Astrocyte (in vitro differentiated cells and primary cell): ENCODE results near the gene CD3G. TPM values are rescaled to one million over a fixed set of nuclear protein-coding genes. Genes with fewer than 3 reads are reported as not detected.

Source experiments
- DNase-seq: peaks from one replicate; pipeline ENCODE4 v3.0.0-alpha.2; 2010; ENCODE audit warnings: low read depth
- FAIRE-seq: peaks from 2 replicates; lab custom pipeline; 2011; peaks lifted over from hg19 to GRCh38; lab: Jason Lieb, UNC
- H2AFZ ChIP-seq: 2 replicates; pipeline ENCODE4 v1.6.0; 2012; ENCODE audit warnings: low read depth, low read length, inconsistent platforms
- H3K27ac ChIP-seq: 2 replicates; pipeline ENCODE4 v1.5.1; 2011; ENCODE audit warnings: low read depth, low read length, inconsistent platforms
- H3K27me3 ChIP-seq: 2 replicates; pipeline ENCODE4 v1.6.0; 2011; ENCODE audit warnings: low read length, inconsistent platforms; ENCODE audit not compliant: insufficient read depth
- H3K36me3 ChIP-seq: 2 replicates; pipeline ENCODE4 v1.5.1; 2011; ENCODE audit warnings: low read length, inconsistent platforms; ENCODE audit not compliant: insufficient read depth
- H3K4me1 ChIP-seq: 2 replicates; pipeline ENCODE4 v1.5.1; 2011; ENCODE audit warnings: low read length, inconsistent platforms; ENCODE audit not compliant: insufficient read depth
- H3K4me2 ChIP-seq: 2 replicates; pipeline ENCODE4 v1.6.0; 2012; ENCODE audit warnings: low read length, inconsistent platforms
- H3K4me3 ChIP-seq: 2 replicates; pipeline ENCODE4 v1.5.1; 2011; ENCODE audit warnings: low read depth, mild to moderate bottlenecking, low read length, inconsistent platforms; ENCODE audit not compliant: insufficient read depth
- H3K79me2 ChIP-seq: 2 replicates; pipeline ENCODE4 v1.6.0; 2012; ENCODE audit warnings: mild to moderate bottlenecking, low read length, inconsistent platforms; ENCODE audit not compliant: insufficient read depth
- H3K9ac ChIP-seq: 2 replicates; pipeline ENCODE4 v1.6.0; 2012; ENCODE audit warnings: mild to moderate bottlenecking, low read length, inconsistent platforms
- H3K9me3 ChIP-seq: 2 replicates; pipeline ENCODE4 v1.5.1; 2012; ENCODE audit warnings: low read depth, mild to moderate bottlenecking, low read length, inconsistent platforms; ENCODE audit not compliant: insufficient read depth
- H4K20me1 ChIP-seq: 2 replicates; pipeline ENCODE4 v1.6.0; 2012; ENCODE audit warnings: low read length, inconsistent platforms; ENCODE audit not compliant: insufficient read depth
- H3K27ac Mint-ChIP-seq: one replicate; pipeline ENCODE4 v1.8.0; 2021; ENCODE audit warnings: mild to moderate bottlenecking, mixed read lengths; ENCODE audit not compliant: unreplicated experiment
- H3K27me3 Mint-ChIP-seq: one replicate; pipeline ENCODE4 v1.8.0; 2021; ENCODE audit warnings: low read depth, mixed read lengths; ENCODE audit not compliant: unreplicated experiment
- H3K36me3 Mint-ChIP-seq: one replicate; pipeline ENCODE4 v1.8.0; 2021; ENCODE audit warnings: low read depth, mixed read lengths; ENCODE audit not compliant: unreplicated experiment
- H3K4me1 Mint-ChIP-seq: one replicate; pipeline ENCODE4 v1.8.0; 2021; ENCODE audit warnings: low read depth, mixed read lengths; ENCODE audit not compliant: unreplicated experiment
- H3K4me3 Mint-ChIP-seq: one replicate; pipeline ENCODE4 v1.8.0; 2021; ENCODE audit warnings: mild to moderate bottlenecking, moderate library complexity, mixed read lengths; ENCODE audit not compliant: unreplicated experiment
- H3K9me3 Mint-ChIP-seq: one replicate; pipeline ENCODE4 v1.8.0; 2021; ENCODE audit warnings: mild to moderate bottlenecking, mixed read lengths; ENCODE audit not compliant: unreplicated experiment
- EZH2 ChIP-seq: IDR thresholded peaks from 2 replicates; pipeline ENCODE4 v1.6.1; 2012; ENCODE audit warnings: mild to moderate bottlenecking, low read length, inconsistent platforms; ENCODE audit not compliant: insufficient read depth
- total RNA-seq: library from RNA; stranded (reverse); gene quantifications from 2 replicates; pipeline ENCODE4 v1.2.1, GENCODE V29; 2021
- TF ChIP-seq, protein P1 (sequence below): IDR thresholded peaks from 2 replicates; pipeline ENCODE4 v1.5.1; 2011; ENCODE audit warnings: low read depth, mild to moderate bottlenecking, inconsistent platforms, low read length, moderate library complexity; ENCODE audit not compliant: insufficient read depth

Gene CD3G
- total RNA-seq, 1 donor from 2014 or later, result not detected

DNA sequence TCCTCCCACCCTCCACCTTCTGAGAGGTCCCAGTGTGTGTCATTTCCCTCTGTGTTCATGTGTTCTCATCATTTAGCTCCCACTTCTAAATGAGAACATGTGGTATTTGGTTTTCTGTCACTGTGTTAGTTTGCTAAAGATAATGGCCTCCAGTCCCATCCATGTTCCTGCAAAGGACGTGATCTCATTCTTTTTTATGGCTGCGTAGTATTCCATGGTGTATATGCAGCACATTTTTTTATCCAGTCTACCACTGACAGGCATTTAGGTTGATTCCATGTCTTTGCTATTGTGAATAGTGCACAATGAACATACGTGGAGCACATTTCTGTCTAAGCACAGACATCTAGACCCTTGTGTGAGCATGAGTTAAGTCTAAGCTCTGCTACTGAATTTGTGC is 33.9 kb upstream of the CD3G start:
- Histone ChIP-seq H3K9me3 (no peaks in the 10 kb centered on the region), H2AFZ (no peak overlapping the region), H3K27ac (no peak overlapping the region), H3K36me3 (no peaks in the 10 kb centered on the region), H3K9ac (no peak overlapping the region), H3K4me3 (no peak overlapping the region), H3K27me3 (peaks cover 25% of the 10 kb centered on the region), H3K4me1 (no peaks in the 10 kb centered on the region), H3K4me2 (no peak overlapping the region), H3K79me2 (no peaks in the 10 kb centered on the region), H4K20me1 (no peaks in the 10 kb centered on the region)
- DNase-seq, result no peak
- no peak for FAIRE-seq
- H3K27ac Mint-ChIP-seq, result no peak overlapping the region
- H3K4me1 Mint-ChIP-seq, result peaks cover 6% of the 10 kb centered on the region
- H3K27me3 Mint-ChIP-seq, result peaks cover 33% of the 10 kb centered on the region
- H3K36me3 Mint-ChIP-seq, result no peaks in the 10 kb centered on the region
- no peak overlapping the region for H3K4me3 Mint-ChIP-seq
- TF ChIP-seq, protein P1, sequence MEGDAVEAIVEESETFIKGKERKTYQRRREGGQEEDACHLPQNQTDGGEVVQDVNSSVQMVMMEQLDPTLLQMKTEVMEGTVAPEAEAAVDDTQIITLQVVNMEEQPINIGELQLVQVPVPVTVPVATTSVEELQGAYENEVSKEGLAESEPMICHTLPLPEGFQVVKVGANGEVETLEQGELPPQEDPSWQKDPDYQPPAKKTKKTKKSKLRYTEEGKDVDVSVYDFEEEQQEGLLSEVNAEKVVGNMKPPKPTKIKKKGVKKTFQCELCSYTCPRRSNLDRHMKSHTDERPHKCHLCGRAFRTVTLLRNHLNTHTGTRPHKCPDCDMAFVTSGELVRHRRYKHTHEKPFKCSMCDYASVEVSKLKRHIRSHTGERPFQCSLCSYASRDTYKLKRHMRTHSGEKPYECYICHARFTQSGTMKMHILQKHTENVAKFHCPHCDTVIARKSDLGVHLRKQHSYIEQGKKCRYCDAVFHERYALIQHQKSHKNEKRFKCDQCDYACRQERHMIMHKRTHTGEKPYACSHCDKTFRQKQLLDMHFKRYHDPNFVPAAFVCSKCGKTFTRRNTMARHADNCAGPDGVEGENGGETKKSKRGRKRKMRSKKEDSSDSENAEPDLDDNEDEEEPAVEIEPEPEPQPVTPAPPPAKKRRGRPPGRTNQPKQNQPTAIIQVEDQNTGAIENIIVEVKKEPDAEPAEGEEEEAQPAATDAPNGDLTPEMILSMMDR, result no peak
- TF ChIP-seq EZH2, result no peak
- peaks cover 2% of the 10 kb centered on the region for H3K9me3 Mint-ChIP-seq

DNA sequence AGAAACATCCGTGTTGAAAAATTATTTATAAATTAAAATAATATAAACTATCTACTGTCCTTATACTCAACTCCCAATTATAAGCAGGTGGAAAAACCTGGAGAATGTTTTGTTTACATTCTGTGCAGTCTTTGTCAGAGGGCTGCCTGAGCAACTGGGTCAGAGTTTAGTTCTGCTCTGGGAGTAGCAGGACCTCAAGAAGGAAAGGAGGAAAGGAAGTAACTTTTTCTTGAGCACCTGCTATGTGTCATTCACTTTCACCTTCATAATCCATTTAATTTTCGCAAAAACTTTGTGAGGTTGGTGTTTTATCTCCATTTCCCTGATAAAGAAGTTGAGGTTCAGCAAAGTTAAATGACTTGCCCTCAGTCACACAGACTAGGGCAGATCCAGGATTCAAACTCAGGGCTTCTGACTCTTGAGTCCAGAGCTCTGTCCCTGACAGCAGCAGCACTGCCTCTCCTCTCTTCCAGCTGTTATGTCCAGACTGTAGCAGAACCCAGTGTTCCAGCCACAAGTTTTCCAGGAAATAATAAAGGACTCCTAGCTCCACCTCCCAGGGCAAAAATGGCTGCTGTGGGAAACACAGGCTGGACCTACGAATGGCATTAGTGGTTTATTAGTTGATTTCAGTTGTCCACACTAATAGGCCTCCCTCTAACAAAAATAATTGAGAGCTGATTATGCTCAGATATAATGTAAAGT is 33.2 kb upstream of the CD3G start:
- H3K4me1 Mint-ChIP-seq, result peaks cover 8% of the 10 kb centered on the region
- H3K27ac ChIP-seq, result no peak overlapping the region

More for the DNA sequence above, 33.2 kb upstream of the CD3G start:
- H3K4me3 Mint-ChIP-seq, result no peak overlapping the region
- Histone ChIP-seq H3K36me3 (no peaks in the 10 kb centered on the region), H3K9me3 (no peaks in the 10 kb centered on the region), H3K9ac (no peak overlapping the region), H3K4me1 (no peaks in the 10 kb centered on the region), H3K4me2 (no peak overlapping the region), H3K79me2 (no peaks in the 10 kb centered on the region), H3K27me3 (peaks cover 25% of the 10 kb centered on the region), H3K4me3 (no peak overlapping the region), H4K20me1 (no peaks in the 10 kb centered on the region), H2AFZ (no peak overlapping the region)
- H3K36me3 Mint-ChIP-seq, result no peaks in the 10 kb centered on the region
- FAIRE-seq, result no peak
- peaks cover 36% of the 10 kb centered on the region for H3K27me3 Mint-ChIP-seq
- TF ChIP-seq EZH2, result no peak
- TF ChIP-seq, protein P1, result no peak
- DNase-seq, result no peak
- peaks cover 2% of the 10 kb centered on the region for H3K9me3 Mint-ChIP-seq
- H3K27ac Mint-ChIP-seq, result no peak overlapping the region
